ENCODE results near the gene PSMC5. TPM values are rescaled to one million over a fixed set of nuclear protein-coding genes. Genes with fewer than 3 reads are reported as not detected.
"Not testable (repeated sequence)": the region's sequence is repeated elsewhere in the genome, so short reads cannot be mapped to it uniquely, and the experiment has no call there.

The PSMC5 gene
- total and polyA plus RNA-seq, 8 donors, result 89.8 to 151 (median 133) TPM

- Histone ChIP-seq H3K27ac (peak overlapping the region; percentile 93), H3K4me3 (peak overlapping the region; percentile 87 to 90), H3K4me1 (peaks cover 28 to 55% of the 10 kb centered on the region in 2 donors), H3K36me3 (peaks cover 0 to 10% of the 10 kb centered on the region in 2 donors), H3K9me3 (no peaks in the 10 kb centered on the region), H3K27me3 (no peaks in the 10 kb centered on the region)
- ATAC-seq (peak; percentile 1), DNase-seq (peak; percentile 59 to 88 (median 78))
- intact Hi-C loops (cut with DNase I), result no loop called here
- no peak for TF ChIP-seq CTCF (IDR thresholded peaks at IDR 0.05)
Observed at GRCh38 chr17:63841350-63842172, 14.3 kb downstream of the PSMC5 start.

DNA sequence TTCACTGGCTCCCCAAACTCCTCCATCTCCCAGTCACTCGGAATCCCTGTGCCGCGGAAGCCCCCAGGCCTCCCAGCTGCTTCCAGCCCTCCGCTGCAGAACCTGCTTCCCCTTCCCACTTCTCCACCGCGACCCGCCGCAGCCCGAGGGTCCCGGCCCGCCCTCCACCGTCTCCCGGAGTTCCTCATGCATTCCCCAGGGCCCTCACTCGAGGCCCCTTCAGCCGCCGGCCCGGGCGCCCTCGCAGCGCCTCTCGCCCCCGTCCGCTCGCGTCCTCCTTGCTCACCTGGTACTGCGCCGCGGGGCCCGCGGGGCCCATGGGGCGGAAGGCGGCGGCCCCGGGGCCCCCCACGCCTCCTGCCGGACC, 14.9 kb downstream of the PSMC5 start:
- peaks cover 28 to 55% of the 10 kb centered on the region in 2 donors for H3K4me1 ChIP-seq
- no peak for TF ChIP-seq CTCF (IDR thresholded peaks at IDR 0.05)
- peaks cover 0 to 4% of the 10 kb centered on the region in 2 donors for H3K36me3 ChIP-seq
- H3K4me3 ChIP-seq, result peak overlapping the region; percentile 87 to 90
- DNase-seq (peak in 2 of 4 donors; percentile 51 to 90), ATAC-seq (peak; percentile 2)
- no peaks in the 10 kb centered on the region for H3K9me3 ChIP-seq
- intact Hi-C loops (cut with DNase I), result no loop called here
- peak overlapping the region; percentile 93 for H3K27ac ChIP-seq
- no peaks in the 10 kb centered on the region for H3K27me3 ChIP-seq

DNA sequence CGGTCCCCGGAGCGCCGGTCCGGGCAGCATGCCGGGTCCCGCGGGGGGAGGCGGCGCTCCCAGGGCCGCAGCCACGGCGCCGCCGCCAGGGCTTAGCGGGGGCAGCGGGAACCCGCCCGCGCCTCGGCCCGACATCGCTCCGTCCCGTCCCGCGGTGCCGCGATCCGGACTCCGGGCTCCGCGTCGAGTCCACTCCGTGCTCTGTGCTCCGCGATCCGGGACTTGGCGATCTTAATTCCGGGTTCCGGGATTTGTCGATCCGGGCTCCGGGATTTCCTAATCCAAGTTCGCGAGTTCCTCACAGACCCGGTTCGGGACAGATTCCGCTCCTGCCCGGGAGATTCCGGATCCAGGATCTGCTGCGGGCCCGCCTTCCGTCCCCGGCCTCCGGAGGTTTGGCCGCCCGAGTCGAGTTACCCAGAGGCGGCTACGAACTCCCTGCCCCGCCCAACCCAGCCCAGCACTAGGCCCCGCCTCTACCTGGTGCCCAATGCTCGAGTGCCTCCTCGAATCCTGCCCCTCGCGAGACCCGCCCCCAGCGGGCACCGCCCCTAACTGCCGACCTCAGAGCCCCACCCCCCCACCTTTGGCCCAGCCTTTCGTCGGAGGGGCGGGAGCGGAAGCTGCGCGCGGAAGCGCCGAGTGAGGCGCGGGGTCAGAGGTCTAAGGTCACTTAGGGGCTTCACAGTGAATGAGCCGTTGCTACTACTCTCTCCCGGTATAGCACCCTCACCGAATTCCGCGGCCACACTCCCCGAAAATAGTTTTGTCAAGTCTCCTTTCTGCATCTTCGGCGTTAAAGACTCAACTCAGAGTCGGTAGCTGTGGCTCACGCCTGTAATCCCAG, 15.5 kb downstream of the PSMC5 start, which contains the start of gene SMARCD2:
SMARCD2 (minus strand) TSS at position 146 of the 847 bp plus-strand sequence; CDS start at position 135, 11 bp downstream.
- H3K4me1 ChIP-seq, result peaks cover 27 to 49% of the 10 kb centered on the region in 2 donors

GRCh38 chr17:63843387-63843888, 16.2 kb downstream of the PSMC5 start:
- ATAC-seq (peak; percentile 1), DNase-seq (peak in 3 of 4 donors; percentile 62 to 93 (median 86))
- H3K9me3 ChIP-seq; H3K36me3 ChIP-seq; H3K27me3 ChIP-seq; intact Hi-C loops (cut with DNase I): not testable (repeated sequence)
- H3K4me1 ChIP-seq, result peaks cover 20 to 42% of the 10 kb centered on the region in 2 donors
- H3K27ac ChIP-seq, result peak overlapping the region; percentile 93
- H3K4me3 ChIP-seq, result peak overlapping the region; percentile 45 to 90

More for the DNA sequence above, 15.5 kb downstream of the PSMC5 start, which contains the start of gene SMARCD2:
- TF ChIP-seq CTCF (IDR thresholded peaks at IDR 0.05), result peak in 1 of 2 donors; percentile 5
- Histone ChIP-seq H3K4me3 (peak within 1 kb of the TSS; percentile 87 to 90), H3K27me3 (no peaks in the 10 kb centered on the region), H3K27ac (peak within 1 kb of the TSS; percentile 93), H3K9me3 (no peaks in the 10 kb centered on the region), H3K36me3 (no peaks in the 10 kb centered on the region)
- ATAC-seq, result peak; percentile 88
- intact Hi-C loops (cut with DNase I), result no loop called here
- DNase-seq, result peak; percentile 97 to 100 (median 99)

DNA sequence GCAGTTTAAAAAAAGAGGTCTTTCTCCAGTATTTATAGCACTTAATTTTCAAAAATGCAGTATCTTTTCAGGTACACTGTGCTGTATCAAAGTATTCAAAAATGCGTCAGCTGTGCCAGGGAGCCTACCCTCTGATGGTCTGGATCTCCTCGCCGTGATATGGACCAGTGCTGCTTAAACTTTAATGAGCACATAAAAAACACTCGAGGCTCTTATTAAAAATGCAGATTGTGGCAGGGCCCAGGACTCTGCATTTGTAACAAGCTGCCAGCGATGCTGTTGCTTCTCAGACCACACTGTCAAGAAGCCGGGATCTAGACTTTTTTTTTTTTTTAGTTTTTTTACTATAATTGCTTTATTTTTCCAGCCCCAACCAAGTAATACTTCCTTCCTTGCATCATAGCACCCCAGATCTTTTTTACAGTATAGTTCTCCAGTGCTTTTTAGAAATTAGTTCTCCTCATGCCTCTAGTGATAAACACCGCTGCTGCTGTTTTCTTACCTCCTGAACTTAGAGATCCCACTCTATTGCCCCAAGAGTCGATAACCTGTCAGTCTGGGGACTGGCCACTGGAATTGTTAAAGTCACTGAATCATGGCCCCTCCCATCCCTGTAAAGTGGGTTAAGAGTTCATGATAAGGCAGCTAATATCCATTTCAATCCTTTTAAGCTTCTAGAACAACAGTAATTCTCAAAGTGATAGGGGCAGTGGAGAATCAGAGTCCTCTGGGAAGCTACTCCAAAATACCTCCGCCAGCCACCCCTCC, 16.9 kb downstream of the PSMC5 start:
- no peak for TF ChIP-seq CTCF (IDR thresholded peaks at IDR 0.05)
- no peak for ATAC-seq
- Histone ChIP-seq H3K4me1 (peaks cover 17 to 35% of the 10 kb centered on the region in 2 donors), H3K27ac (peak overlapping the region; percentile 93), H3K36me3 (no peaks in the 10 kb centered on the region), H3K4me3 (peak overlapping the region in 1 of 2 donors; percentile 90), H3K9me3 (peaks cover 0 to 5% of the 10 kb centered on the region in 2 donors), H3K27me3 (no peaks in the 10 kb centered on the region)
- intact Hi-C loops (cut with DNase I), result no loop called here
- no peak for DNase-seq

Measured in left lung (tissue), 10 donors.